Progenitor cell of endocrine pancreas (in vitro differentiated cells): Measurements from ENCODE around the gene IL11RA. TPM values are rescaled to one million over a fixed set of nuclear protein-coding genes. Genes with fewer than 3 reads are reported as not detected.

Experiments
- DNase-seq: peaks from one replicate; pipeline ENCODE4 v3.0.0; 2021; ENCODE audit warnings: low spot score; ENCODE audit not compliant: unreplicated experiment
- H3K27ac Mint-ChIP-seq: 2 replicates; pipeline ENCODE4 v1.8.0; 2021; ENCODE audit warnings: mild to moderate bottlenecking, moderate library complexity, mixed read lengths
- H3K27me3 Mint-ChIP-seq: 2 replicates; pipeline ENCODE4 v1.8.0; 2021; ENCODE audit warnings: mixed read lengths
- H3K36me3 Mint-ChIP-seq: 2 replicates; pipeline ENCODE4 v1.8.0; 2022; ENCODE audit warnings: mixed read lengths; ENCODE audit not compliant: insufficient read depth
- H3K4me1 Mint-ChIP-seq: 2 replicates; pipeline ENCODE4 v1.8.0; 2021; ENCODE audit warnings: low read depth, mixed read lengths
- H3K4me3 Mint-ChIP-seq: 2 replicates; pipeline ENCODE4 v1.8.0; 2021; ENCODE audit warnings: low read depth, mild to moderate bottlenecking, moderate library complexity, mixed read lengths
- H3K9me3 Mint-ChIP-seq: 2 replicates; pipeline ENCODE4 v1.8.0; 2021; ENCODE audit warnings: low read depth, mixed read lengths
- CTCF ChIP-seq: fragments of 200-600 bp; sonication (generic); IDR thresholded peaks from one replicate; pipeline ENCODE4 v1.5.0; 2021; ENCODE audit warnings: antibody characterized with exemption, mild to moderate bottlenecking; ENCODE audit not compliant: unreplicated experiment
- total RNA-seq: library from RNA; stranded (reverse); gene quantifications from 2 replicates; pipeline ENCODE4 v1.2.1, GENCODE V29; 2021

Gene IL11RA
- total RNA-seq, 1 donor from 2014 or later = 27.5 TPM

GRCh38 chr9:34615132-34615531 is 36.9 kb upstream of the IL11RA start:
- no peak for DNase-seq
- peaks cover 10% of the 10 kb centered on the region for H3K36me3 Mint-ChIP-seq
- no peak overlapping the region for H3K4me3 Mint-ChIP-seq
- H3K27me3 Mint-ChIP-seq = no peaks in the 10 kb centered on the region
- no peak for TF ChIP-seq CTCF
- H3K27ac Mint-ChIP-seq = no peak overlapping the region
- peaks cover 20% of the 10 kb centered on the region for H3K4me1 Mint-ChIP-seq
- no peaks in the 10 kb centered on the region for H3K9me3 Mint-ChIP-seq

GRCh38 chr9:34620061-34620994 is 31.7 kb upstream of the IL11RA start, which contains the start of gene DCTN3:
DCTN3 (minus strand) TSS chr9:34620495; CDS start chr9:34620464, 31 bp downstream.
- no peaks in the 10 kb centered on the region for H3K9me3 Mint-ChIP-seq

GRCh38 chr9:34623374-34624235 is 28.4 kb upstream of the IL11RA start:
- no peaks in the 10 kb centered on the region for H3K36me3 Mint-ChIP-seq
- peaks cover 38% of the 10 kb centered on the region for H3K4me1 Mint-ChIP-seq
- no peak for DNase-seq
- no peak for TF ChIP-seq CTCF
- no peaks in the 10 kb centered on the region for H3K9me3 Mint-ChIP-seq
- no peak overlapping the region for H3K4me3 Mint-ChIP-seq
- H3K27me3 Mint-ChIP-seq = peaks cover 14% of the 10 kb centered on the region
- no peak overlapping the region for H3K27ac Mint-ChIP-seq

More at GRCh38 chr9:34620061-34620994, 31.7 kb upstream of the IL11RA start, which contains the start of gene DCTN3:
- Mint-ChIP-seq H3K36me3 (peaks cover 8% of the 10 kb centered on the region), H3K4me3 (peak within 1 kb of the TSS; percentile 91), H3K27me3 (no peaks in the 10 kb centered on the region), H3K4me1 (peaks cover 20% of the 10 kb centered on the region), H3K27ac (peak within 1 kb of the TSS; percentile 91)
- DNase-seq = peak; percentile 67
- no peak for TF ChIP-seq CTCF

- H3K4me3 Mint-ChIP-seq = peak overlapping the region; percentile 37
Measured at GRCh38 chr9:34624475-34625185, 27.4 kb upstream of the IL11RA start.

More at GRCh38 chr9:34624475-34625185, 27.4 kb upstream of the IL11RA start:
- Mint-ChIP-seq H3K4me1 (peaks cover 37% of the 10 kb centered on the region), H3K27me3 (peaks cover 21% of the 10 kb centered on the region), H3K36me3 (no peaks in the 10 kb centered on the region), H3K9me3 (no peaks in the 10 kb centered on the region), H3K27ac (peak overlapping the region; percentile 68)
- TF ChIP-seq CTCF = no peak
- DNase-seq = peak; percentile 44
